Bone marrow (tissue), 2 donors: Measurements from ENCODE around the gene DPYSL4.

Experiments used
- DNase-seq, 2 donors: peaks; one replicate each; lab custom pipeline; 2025; lab: John Stamatoyannopoulos, UW

Gene DPYSL4

GRCh38 chr10:132186488-132187429 lies at the start of gene DPYSL4:
TSS of gene DPYSL4 (plus strand) at chr10:132186948. CDS start at chr10:132187064, 116 bp downstream.
- DNase-seq = no peak

- DNase-seq = no peak
Observed at GRCh38 chr10:132137111-132138072, 49.4 kb upstream of the DPYSL4 start.

- DNase-seq = no peak
Observed at GRCh38 chr10:132138133-132138532, 48.6 kb upstream of the DPYSL4 start.

GRCh38 chr10:132138596-132138995 lies 48.2 kb upstream of the DPYSL4 start:
- DNase-seq = no peak

GRCh38 chr10:132139526-132139925 lies 47.2 kb upstream of the DPYSL4 start:
- no peak for DNase-seq

- DNase-seq = no peak
Observed at GRCh38 chr10:132140167-132140925, 46.4 kb upstream of the DPYSL4 start.

- no peak for DNase-seq
Observed at GRCh38 chr10:132141076-132141475, 45.7 kb upstream of the DPYSL4 start.

- DNase-seq = no peak
Observed at GRCh38 chr10:132141526-132142395, 45.0 kb upstream of the DPYSL4 start.

GRCh38 chr10:132142396-132143161 lies 44.2 kb upstream of the DPYSL4 start:
- DNase-seq = peak in 1 of 2 donors; percentile 3

- DNase-seq = no peak
Observed at GRCh38 chr10:132143162-132143561, 43.6 kb upstream of the DPYSL4 start.

GRCh38 chr10:132144086-132144485 lies 42.7 kb upstream of the DPYSL4 start:
- DNase-seq = no peak

- DNase-seq = no peak
Observed at GRCh38 chr10:132145002-132145401, 41.7 kb upstream of the DPYSL4 start.

GRCh38 chr10:132145521-132146185 lies 41.1 kb upstream of the DPYSL4 start:
- DNase-seq = no peak

- DNase-seq = no peak
Observed at GRCh38 chr10:132146271-132146671, 40.5 kb upstream of the DPYSL4 start.

- no peak for DNase-seq
Observed at GRCh38 chr10:132146941-132147915, 39.5 kb upstream of the DPYSL4 start.

- DNase-seq = no peak
Observed at GRCh38 chr10:132148261-132149251, 38.2 kb upstream of the DPYSL4 start.

- DNase-seq = no peak
Observed at GRCh38 chr10:132149271-132149670, 37.5 kb upstream of the DPYSL4 start.
